ENCODE results near the gene SNU13. TPM values are rescaled to one million over a fixed set of nuclear protein-coding genes. Genes with fewer than 3 reads are reported as not detected.

Gene SNU13
- total RNA-seq, 1 experiment from 2014 or later, result 203 TPM

DNA sequence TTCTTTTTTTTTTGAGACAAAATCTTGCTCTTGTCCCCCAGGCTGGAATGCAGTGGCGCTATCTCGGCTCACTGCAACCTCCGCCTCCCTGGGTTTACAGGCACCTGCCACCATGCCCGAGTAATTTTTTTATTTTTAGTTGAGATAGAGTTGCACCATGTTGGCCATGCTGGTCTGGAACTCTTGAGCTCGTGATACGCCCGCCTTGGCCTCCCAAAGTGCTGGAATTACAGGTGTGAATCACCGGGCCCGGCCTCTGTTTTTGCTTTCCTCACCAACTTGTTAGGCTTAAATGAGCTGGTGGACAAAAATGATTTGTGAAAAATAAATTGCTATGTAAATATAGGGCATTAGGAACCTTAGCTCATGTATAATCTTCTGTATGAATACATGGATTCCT is 14.1 kb upstream of the SNU13 start:
- Mint-ChIP-seq H3K9me3 (no peaks in the 10 kb centered on the region), H3K27ac (no peak overlapping the region), H3K4me1 (peaks cover 2% of the 10 kb centered on the region in 2 experiments; a peak in 1 of 4 replicates), H3K36me3 (ENCODE audit: insufficient read depth in 1 of 3, low read depth in 3 of 3) (no peaks in the 10 kb centered on the region), H3K27me3 (ENCODE audit: low read depth) (peaks cover 3% of the 10 kb centered on the region), H3K4me3 (no peak overlapping the region)
- Histone ChIP-seq H4K20me1 (ENCODE audit: control insufficient read depth, insufficient read depth, insufficient read length) (no peaks in the 10 kb centered on the region), H2AFZ (ENCODE audit: low read length) (no peak overlapping the region), H4K91ac (ENCODE audit: insufficient read length, low read depth, low read length) (no peak overlapping the region), H3T11ph (ENCODE audit: low read length) (no peak overlapping the region), H3K27ac (ENCODE audit: insufficient read length, low read depth, low read length) (no peak overlapping the region), H3K4ac (ENCODE audit: low read depth, low read length) (no peak overlapping the region), H2BK120ac (ENCODE audit: low read depth, low read length, poor library complexity, severe bottlenecking) (no peak overlapping the region), H4K5ac (ENCODE audit: insufficient read length, low read depth, low read length) (no peak overlapping the region), H4K8ac (replicated peaks; ENCODE audit: insufficient read length, low read depth, low read length) (no peak overlapping the region), H3K4me1 (ENCODE audit: insufficient read depth, low read length) (no peaks in the 10 kb centered on the region), H3K27me3 (ENCODE audit: insufficient read depth, low read length) (no peaks in the 10 kb centered on the region), H2AK5ac (ENCODE audit: insufficient read length, low read length) (no peak overlapping the region), H3K23ac (ENCODE audit: insufficient read length, low read depth, low read length) (no peak overlapping the region), H2BK20ac (ENCODE audit: low read depth, low read length, poor library complexity, severe bottlenecking) (no peak overlapping the region), H3K14ac (ENCODE audit: insufficient read depth, low read length) (no peak overlapping the region), H3K4me2 (ENCODE audit: insufficient read depth, insufficient read length, low read length) (no peak overlapping the region), H3K79me1 (ENCODE audit: insufficient read depth, low read depth, low read length, poor library complexity, severe bottlenecking) (no peaks in the 10 kb centered on the region), H2BK12ac (ENCODE audit: insufficient read length, low read depth, low read length) (no peak overlapping the region), H3K18ac (ENCODE audit: insufficient read length, low read depth, low read length) (no peak overlapping the region), H3K79me2 (ENCODE audit: insufficient read depth, low read length) (no peaks in the 10 kb centered on the region), H3K9ac (ENCODE audit: extremely low read depth, insufficient read length, low read length) (no peak overlapping the region), H2BK15ac (ENCODE audit: low read depth, low read length) (no peak overlapping the region), H3K9me3 (ENCODE audit: control insufficient read depth, low read depth, low read length) (no peaks in the 10 kb centered on the region), H2BK5ac (ENCODE audit: insufficient read length, low read length) (no peak overlapping the region), H3K56ac (ENCODE audit: insufficient read length, low read depth, low read length) (no peak overlapping the region), H3K23me2 (ENCODE audit: insufficient read length, low read depth, low read length, poor library complexity, severe bottlenecking) (no peaks in the 10 kb centered on the region)
- no CpG with 5 or more reads among the region's 9 CpGs for WGBS (ENCODE audit: extremely low coverage, insufficient read length, low lambda C conversion rate)
- DNase-seq, result no peak
- TF ChIP-seq, protein P1, sequence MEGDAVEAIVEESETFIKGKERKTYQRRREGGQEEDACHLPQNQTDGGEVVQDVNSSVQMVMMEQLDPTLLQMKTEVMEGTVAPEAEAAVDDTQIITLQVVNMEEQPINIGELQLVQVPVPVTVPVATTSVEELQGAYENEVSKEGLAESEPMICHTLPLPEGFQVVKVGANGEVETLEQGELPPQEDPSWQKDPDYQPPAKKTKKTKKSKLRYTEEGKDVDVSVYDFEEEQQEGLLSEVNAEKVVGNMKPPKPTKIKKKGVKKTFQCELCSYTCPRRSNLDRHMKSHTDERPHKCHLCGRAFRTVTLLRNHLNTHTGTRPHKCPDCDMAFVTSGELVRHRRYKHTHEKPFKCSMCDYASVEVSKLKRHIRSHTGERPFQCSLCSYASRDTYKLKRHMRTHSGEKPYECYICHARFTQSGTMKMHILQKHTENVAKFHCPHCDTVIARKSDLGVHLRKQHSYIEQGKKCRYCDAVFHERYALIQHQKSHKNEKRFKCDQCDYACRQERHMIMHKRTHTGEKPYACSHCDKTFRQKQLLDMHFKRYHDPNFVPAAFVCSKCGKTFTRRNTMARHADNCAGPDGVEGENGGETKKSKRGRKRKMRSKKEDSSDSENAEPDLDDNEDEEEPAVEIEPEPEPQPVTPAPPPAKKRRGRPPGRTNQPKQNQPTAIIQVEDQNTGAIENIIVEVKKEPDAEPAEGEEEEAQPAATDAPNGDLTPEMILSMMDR (conservative IDR thresholded peaks at IDR 0.05), result no peak

Measured in H9 (cell line).